Colonic mucosa (tissue), 4 donors: ENCODE results near the gene MTLN. TPM values are rescaled to one million over a fixed set of nuclear protein-coding genes. Genes with fewer than 3 reads are reported as not detected.

Experiments
- DNase-seq: peaks from one replicate; pipeline ENCODE4 v3.0.0-alpha.2; 2020
- H3K27ac ChIP-seq: fragments of 200-600 bp; one replicate; pipeline ENCODE4 v1.8.0; 2021
- H3K27me3 ChIP-seq: fragments of 200-600 bp; one replicate; pipeline ENCODE4 v1.8.0; 2021
- H3K36me3 ChIP-seq: fragments of 200-600 bp; one replicate; pipeline ENCODE4 v1.8.0; 2021
- H3K4me1 ChIP-seq: fragments of 200-600 bp; one replicate; pipeline ENCODE4 v1.8.0; 2021; ENCODE audit warnings: mild to moderate bottlenecking
- H3K4me3 ChIP-seq: fragments of 200-600 bp; one replicate; pipeline ENCODE4 v1.8.0; 2021
- H3K9ac ChIP-seq, 2 donors: one replicate each; pipeline ENCODE4 v1.7.0; 2013; ENCODE audit warnings: control low read depth in 2 of 2, low read depth in 2 of 2, low read length in 2 of 2
- H3K9me3 ChIP-seq: fragments of 200-600 bp; one replicate; pipeline ENCODE4 v1.8.0; 2021
- intact Hi-C: fragments of 100-400 bp; cut with DNase I; formaldehyde crosslinking; loops from one replicate; pipeline ENCODE4 v1.14.1; 2022
- total RNA-seq, 2 donors: library from RNA; stranded (reverse); fragmentation: NEBNext Ultra II Directional in 1 of 2; extraction: Animal tissue kit (Norgen Biotek cat#: 25700) in 1 of 2; gene quantifications; one replicate each; pipeline ENCODE4 v1.2.1, GENCODE V29; 2021
- TF ChIP-seq, protein P1 (sequence below): fragments of 200-600 bp; IDR thresholded peaks from one replicate; pipeline ENCODE4 v1.8.0; 2022; ENCODE audit warnings: antibody characterized with exemption, mild to moderate bottlenecking
- donor health status: healthy.
- donor health status: DM: no; HTN: no; CAD: no.
- donor health status: DM: no; HTN: no; CAD: no.

Gene MTLN
- total RNA-seq, 2 donors from 2014 or later, result 46.4 to 110 TPM

DNA sequence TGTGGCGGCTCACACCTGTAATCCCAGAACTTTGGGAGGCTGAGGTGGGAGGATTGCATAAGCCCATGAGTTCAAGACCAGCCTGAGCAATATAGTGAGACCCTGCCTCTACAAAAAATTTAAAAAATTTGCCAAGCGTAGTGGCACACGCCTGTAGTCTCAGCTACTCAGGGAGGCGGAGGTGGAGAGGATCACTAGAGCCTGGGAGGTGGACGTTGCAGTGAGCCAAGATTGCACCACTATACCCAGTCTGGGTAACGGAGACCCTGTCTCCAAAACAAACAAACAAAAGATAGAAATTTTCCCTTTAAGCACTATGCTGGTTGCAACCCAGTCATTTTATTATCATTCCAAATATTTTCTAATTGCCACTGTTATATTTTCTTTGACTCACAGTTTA lies 39.8 kb downstream of the MTLN start:
- H3K9me3 ChIP-seq, result no peaks in the 10 kb centered on the region
- no peaks in the 10 kb centered on the region for H3K4me1 ChIP-seq
- no peak for DNase-seq
- H3K4me3 ChIP-seq, result no peak overlapping the region
- intact Hi-C loops, result no loop called here
- H3K27ac ChIP-seq, result no peak overlapping the region
- no peak overlapping the region for H3K9ac ChIP-seq
- TF ChIP-seq, protein P1, sequence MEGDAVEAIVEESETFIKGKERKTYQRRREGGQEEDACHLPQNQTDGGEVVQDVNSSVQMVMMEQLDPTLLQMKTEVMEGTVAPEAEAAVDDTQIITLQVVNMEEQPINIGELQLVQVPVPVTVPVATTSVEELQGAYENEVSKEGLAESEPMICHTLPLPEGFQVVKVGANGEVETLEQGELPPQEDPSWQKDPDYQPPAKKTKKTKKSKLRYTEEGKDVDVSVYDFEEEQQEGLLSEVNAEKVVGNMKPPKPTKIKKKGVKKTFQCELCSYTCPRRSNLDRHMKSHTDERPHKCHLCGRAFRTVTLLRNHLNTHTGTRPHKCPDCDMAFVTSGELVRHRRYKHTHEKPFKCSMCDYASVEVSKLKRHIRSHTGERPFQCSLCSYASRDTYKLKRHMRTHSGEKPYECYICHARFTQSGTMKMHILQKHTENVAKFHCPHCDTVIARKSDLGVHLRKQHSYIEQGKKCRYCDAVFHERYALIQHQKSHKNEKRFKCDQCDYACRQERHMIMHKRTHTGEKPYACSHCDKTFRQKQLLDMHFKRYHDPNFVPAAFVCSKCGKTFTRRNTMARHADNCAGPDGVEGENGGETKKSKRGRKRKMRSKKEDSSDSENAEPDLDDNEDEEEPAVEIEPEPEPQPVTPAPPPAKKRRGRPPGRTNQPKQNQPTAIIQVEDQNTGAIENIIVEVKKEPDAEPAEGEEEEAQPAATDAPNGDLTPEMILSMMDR, result no peak
- H3K27me3 ChIP-seq, result no peaks in the 10 kb centered on the region
- no peaks in the 10 kb centered on the region for H3K36me3 ChIP-seq

DNA sequence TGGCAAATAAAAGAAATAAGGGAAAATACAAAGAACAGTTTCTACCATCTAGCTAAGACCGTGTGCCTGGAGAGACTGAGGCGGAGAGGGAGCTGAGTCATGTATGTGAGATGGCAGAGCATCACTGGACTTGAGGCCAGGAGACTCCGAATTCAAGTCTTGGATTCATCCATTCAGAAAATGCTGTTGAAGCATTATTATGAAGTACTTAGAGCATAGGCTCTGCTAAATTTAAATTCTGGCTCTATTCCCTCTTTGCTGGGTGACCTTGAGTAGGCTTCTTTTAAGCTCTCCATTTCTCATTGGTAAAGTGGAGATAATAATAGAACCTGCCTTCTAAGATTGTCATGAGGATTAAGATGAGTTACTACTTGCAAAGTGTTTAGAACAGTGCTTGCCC lies 42.2 kb downstream of the MTLN start:
- no peak for DNase-seq
- H3K27ac ChIP-seq, result no peak overlapping the region
- H3K36me3 ChIP-seq, result no peaks in the 10 kb centered on the region
- no peak overlapping the region for H3K9ac ChIP-seq
- H3K4me1 ChIP-seq, result no peaks in the 10 kb centered on the region
- TF ChIP-seq, protein P1, result no peak
- no peak overlapping the region for H3K4me3 ChIP-seq
- intact Hi-C loops, result no loop called here
- no peaks in the 10 kb centered on the region for H3K9me3 ChIP-seq
- no peaks in the 10 kb centered on the region for H3K27me3 ChIP-seq

DNA sequence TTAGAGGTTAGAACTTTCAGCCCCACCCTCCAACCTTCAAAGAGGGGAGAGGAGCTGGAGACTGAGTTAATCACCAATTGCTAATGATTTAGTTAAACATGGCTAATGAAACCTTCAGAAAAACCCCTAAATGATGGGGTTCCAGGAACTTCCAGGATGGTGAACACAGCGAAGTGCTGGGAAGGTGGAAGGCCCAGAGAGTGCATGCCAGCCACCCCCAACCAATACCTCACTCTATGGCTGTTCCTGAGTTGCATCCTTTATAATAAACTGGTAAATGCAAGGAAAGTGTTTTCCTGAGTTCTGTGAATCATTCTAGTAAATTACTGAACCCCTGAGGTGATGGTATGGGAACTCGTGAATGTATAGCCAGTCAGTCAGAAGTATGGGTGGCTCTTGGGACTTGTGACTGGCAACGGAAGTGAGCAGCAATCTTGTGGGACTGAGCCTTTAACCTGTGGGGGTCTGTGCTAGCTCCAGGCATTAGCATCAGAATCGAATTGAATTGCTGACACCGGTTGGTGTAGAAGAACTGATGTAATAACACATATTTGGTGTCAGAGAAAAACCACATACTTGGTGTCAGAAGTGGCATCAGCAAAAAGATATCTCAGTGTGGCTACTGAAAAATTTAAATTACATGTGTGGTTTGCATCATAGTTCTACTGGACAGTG lies 44.9 kb downstream of the MTLN start:
- Histone ChIP-seq H3K9me3 (no peaks in the 10 kb centered on the region), H3K36me3 (no peaks in the 10 kb centered on the region), H3K27me3 (no peaks in the 10 kb centered on the region), H3K27ac (no peak overlapping the region), H3K4me1 (no peaks in the 10 kb centered on the region), H3K4me3 (no peak overlapping the region), H3K9ac (no peak overlapping the region)
- TF ChIP-seq, protein P1, result no peak
- intact Hi-C loops, result no loop called here
- no peak for DNase-seq

DNA sequence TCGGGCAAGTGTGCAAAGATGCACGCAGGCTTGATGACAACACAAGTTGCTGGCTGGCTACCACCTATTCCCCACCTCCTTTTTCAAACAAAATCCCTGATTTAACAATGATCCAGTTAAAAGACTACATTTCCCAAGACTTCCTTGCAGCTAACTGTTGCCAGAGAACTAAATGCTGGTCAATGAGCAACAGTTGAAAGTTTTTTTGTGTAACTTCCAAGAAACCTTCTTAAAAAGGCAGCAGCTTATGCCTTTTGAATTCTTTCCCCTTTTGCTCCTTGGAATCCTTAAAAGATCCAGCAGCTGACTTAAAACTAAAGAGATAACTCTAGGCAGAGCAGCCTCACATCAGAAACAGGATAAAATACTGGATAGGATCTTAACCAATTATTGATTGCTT lies 46.1 kb downstream of the MTLN start:
- Histone ChIP-seq H3K4me3 (no peak overlapping the region), H3K27me3 (no peaks in the 10 kb centered on the region), H3K4me1 (no peaks in the 10 kb centered on the region), H3K9me3 (no peaks in the 10 kb centered on the region), H3K27ac (no peak overlapping the region), H3K9ac (no peak overlapping the region), H3K36me3 (no peaks in the 10 kb centered on the region)
- TF ChIP-seq, protein P1, result no peak
- intact Hi-C loops, result no loop called here
- DNase-seq, result no peak

Other genes starting within 250 kb of the MTLN start
- 100 to 1,000 TPM; 213 to 567 TPM for gene MALL, start 96.7 kb downstream of the MTLN start, total RNA-seq
- under 1 TPM; 0.40 to 0.42 TPM for gene NPHP1, start 7.5 kb downstream of the MTLN start, total RNA-seq